KOPT-K1 (cell line): ENCODE measurements around the gene XXYLT1.

ENCODE experiments used
- H3K27ac ChIP-seq: fragments of 200-600 bp; sonication (generic); 2 replicates; pipeline ENCODE4 v1.5.1; 2016; ENCODE audit warnings: antibody characterized with exemption, mild to moderate bottlenecking, low read depth, low read length; ENCODE audit not compliant: poor library complexity, severe bottlenecking
- H3K36me3 ChIP-seq: fragments of 200-600 bp; sonication (generic); 2 replicates; pipeline ENCODE4 v1.5.1; 2017; ENCODE audit warnings: antibody characterized with exemption, mild to moderate bottlenecking, low read length, moderate library complexity; ENCODE audit not compliant: insufficient read depth
- H3K9me3 ChIP-seq: fragments of 200-600 bp; sonication (generic); 2 replicates; pipeline ENCODE4 v1.5.1; 2017; ENCODE audit warnings: antibody characterized with exemption, low read length, mild to moderate bottlenecking; ENCODE audit not compliant: insufficient read depth, poor library complexity, severe bottlenecking

Gene XXYLT1

DNA sequence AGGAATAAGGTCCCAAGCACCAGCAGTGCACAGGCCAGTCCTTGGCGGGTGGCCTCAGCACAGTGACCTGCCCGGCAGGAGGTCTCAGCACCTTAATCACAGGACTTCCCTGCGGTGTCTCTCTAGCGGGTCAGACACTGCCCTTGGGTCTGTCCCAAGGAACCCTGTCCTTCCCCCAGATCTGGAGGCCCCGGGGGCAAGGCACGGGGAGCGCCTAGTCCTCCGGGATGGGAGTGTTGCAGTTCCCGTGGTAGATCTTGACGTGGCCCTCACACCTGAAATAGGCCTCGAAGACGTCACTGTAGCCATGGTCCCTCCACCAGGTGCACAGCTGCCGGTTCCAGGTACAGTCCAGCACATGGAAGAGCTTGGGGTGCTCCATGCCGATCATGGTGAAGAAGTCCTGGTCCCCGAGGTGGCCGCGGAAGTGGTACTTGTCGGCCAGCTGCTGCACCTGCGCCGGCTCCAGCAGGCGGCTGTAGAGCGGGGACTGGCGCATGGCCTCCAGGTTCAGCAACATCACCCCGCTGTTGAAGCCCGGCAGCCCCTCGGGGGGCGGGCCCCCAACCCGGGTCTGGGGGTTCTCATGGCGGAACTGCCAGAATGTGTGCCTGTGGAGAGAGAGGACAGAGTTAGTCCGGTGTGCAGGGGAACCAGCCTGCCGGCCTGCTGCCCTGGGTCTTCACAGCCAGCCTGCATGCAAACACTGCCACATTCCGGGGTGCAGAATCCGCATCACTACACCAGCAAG is 201.3 kb downstream of the XXYLT1 start:
- peaks cover 20% of the 10 kb centered on the region; the same call in 1 of the 2 replicates for H3K36me3 ChIP-seq
- H3K9me3 ChIP-seq: no peaks in the 10 kb centered on the region
- no peak overlapping the region for H3K27ac ChIP-seq

DNA sequence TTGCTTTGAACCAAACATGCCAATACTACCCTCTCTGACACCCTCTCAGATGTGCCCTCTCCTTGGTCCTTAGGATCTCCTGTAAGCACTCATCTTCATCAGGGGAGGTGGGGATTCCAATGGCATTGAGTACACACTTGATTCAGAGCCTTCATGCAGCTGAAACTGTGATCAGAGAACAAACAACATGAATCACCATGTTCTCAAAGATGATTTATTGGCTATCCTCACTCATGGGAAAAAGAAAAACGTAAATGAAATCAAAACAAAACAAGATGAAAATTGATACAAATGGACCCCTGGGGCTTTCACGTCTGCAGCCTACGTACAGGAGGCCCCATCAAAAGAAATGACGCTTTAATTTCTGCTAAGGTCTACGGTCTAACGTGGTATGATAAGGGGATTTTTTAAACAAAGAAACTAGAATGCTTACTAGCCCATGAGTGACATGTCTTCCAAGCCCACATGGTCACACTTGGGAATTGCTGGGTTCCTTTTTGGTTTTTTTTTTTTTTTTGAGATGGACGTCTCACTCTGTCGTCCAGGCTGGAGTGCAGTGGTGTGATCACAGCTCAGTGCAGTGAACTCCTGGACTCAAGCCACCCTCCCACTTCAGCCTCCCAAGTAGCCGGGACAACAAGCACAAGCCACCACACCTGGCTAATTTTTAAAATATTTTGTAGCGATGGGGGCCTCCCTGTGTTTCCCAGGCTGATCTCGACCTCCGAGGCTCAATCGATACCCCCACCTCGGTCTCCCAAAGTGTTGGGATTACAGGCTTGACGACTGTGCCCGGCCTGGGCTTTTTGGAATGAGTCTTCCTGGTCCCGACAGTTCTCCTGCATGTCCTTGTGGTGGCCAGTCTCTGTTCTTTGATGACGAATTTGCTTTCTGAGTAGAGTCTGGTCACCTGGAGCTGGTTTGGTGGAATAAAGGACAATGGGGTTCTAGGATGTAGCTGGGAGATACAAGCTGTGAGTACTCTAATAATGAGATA is 202.6 kb downstream of the XXYLT1 start:
- peaks cover 20% of the 10 kb centered on the region; the same call in 1 of the 2 replicates for H3K36me3 ChIP-seq

DNA sequence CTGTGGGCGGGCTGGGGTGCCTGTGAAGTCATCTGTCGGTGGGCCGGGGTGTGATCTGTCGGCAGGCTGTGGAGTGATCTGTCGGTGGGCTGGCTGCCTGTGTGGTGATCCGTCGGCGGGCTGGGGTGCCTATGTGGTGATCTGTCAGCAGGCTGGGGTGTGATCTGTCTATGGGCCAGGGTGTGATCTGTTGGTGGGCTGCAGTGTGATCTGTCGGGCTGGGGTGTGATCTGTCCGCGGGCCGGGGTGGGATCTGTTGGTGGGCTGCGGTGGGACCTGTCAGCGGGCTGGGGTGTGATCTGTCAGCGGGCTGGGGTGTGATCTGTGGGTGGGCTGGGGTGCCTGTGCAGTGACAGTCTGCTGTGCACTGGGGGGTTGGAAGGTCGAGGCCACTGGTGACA is 204.5 kb downstream of the XXYLT1 start:
- Histone ChIP-seq H3K36me3 (peaks cover 20% of the 10 kb centered on the region; the same call in 1 of the 2 replicates), H3K27ac (no peak overlapping the region), H3K9me3 (no peaks in the 10 kb centered on the region)

More for the DNA sequence above, 202.6 kb downstream of the XXYLT1 start:
- no peak overlapping the region for H3K27ac ChIP-seq
- H3K9me3 ChIP-seq: no peaks in the 10 kb centered on the region

- H3K36me3 ChIP-seq: peaks cover 20% of the 10 kb centered on the region; the same call in 1 of the 2 replicates
- H3K9me3 ChIP-seq: no peaks in the 10 kb centered on the region
- no peak overlapping the region for H3K27ac ChIP-seq
Measured at GRCh38 chr3:195065864-195066185, 205.1 kb downstream of the XXYLT1 start.

DNA sequence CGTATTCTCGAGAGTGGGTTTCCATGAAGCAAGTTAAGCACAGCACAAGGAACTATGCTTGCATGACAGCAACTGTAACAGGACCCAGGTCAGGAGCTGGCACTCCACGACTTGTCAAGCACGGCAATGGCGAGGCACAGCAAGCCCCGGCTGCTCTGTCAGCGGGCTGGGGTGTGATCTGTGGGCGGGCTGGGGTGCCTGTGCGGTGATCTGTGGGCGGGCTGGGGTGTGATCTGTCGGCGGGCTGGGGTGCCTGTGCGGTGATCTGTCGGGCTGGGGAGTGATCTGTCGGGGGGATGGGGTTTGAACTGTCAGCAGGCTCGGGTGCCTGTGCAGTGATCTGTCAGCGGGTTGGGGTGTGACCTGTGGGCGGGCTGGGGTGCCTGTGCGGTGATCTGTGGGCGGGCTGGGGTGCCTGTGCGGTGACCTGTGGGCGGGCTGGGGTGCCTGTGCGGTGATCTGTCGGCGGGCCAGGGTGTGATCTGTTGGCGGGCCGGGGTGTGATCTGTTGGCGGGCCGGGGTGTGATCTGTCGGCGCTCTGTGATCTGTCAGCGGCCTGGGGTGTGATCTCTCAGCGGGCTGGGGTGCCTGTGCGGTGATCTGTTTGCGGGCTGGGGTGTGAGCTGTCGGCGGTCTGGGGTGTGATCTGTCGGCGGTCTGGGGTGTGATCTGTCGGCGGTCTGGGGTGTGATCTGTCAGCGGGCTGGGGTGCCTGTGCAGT is 205.7 kb downstream of the XXYLT1 start:
- Histone ChIP-seq H3K36me3 (peaks cover 20% of the 10 kb centered on the region; the same call in 1 of the 2 replicates), H3K9me3 (no peaks in the 10 kb centered on the region), H3K27ac (no peak overlapping the region)

DNA sequence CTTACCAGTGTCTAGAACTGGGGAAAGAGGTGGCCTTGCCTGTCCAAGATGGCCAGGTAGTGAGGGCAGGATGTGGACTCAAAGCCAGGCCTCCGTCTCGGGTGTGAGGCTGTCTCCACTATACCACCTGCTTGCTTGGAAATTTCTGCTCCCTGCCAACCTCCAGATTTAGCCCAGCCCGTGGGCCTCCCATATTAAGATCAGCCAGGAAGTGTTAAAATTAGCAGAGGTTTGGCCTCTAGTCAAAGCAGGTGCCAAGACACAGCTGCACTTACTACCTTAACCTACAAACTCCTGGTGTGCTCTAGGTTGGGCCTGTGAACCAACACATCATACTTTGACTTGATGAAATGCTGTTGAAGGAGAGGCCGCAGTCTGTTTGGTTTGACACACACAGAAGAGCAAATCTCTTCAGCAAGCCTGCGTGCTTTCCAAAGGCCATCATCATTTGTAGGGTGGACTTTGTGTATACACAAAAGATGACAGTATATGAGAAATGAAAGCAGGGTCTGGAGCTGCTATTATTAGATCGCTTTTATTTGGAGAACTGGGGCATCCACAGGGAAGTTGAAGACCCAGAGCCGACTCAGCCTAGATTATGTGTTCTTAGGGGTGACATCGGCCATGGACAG is 206.5 kb downstream of the XXYLT1 start:
- Histone ChIP-seq H3K27ac (no peak overlapping the region), H3K36me3 (peaks cover 17% of the 10 kb centered on the region; the same call in 1 of the 2 replicates), H3K9me3 (no peaks in the 10 kb centered on the region)

DNA sequence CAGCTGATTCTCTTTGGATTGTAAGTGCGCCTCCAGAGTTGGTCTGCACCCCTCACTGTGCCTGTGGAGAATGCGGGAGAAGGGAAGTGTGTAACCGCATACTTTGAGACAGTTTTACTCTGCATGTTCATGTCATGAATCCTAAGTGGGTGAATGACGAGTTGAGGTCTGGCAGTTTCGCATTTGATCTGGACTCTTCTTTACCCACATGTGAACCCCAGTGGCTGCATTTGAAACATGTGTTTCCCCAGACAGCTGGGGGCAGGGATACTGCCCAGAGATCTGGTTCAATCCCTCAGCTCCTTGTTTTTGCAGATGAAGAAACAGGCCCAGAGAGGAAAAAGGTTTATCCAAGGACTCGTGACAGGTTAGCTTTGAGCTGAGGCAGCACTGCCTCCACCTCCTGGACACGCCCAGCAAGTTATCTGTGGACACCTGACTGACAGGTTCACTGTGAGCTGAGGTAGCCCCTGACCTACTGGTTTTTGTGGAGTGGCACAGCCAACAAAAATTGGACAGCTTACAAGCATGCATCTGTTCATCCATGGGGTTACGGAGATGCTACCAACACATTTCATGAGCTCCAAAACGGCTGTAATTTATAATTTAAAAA is 207.3 kb downstream of the XXYLT1 start:
- Histone ChIP-seq H3K9me3 (no peaks in the 10 kb centered on the region), H3K27ac (no peak overlapping the region), H3K36me3 (peaks cover 10% of the 10 kb centered on the region; the same call in 1 of the 2 replicates)

GRCh38 chr3:195062866-195063540 is 208.0 kb downstream of the XXYLT1 start:
- no peak overlapping the region for H3K27ac ChIP-seq
- no peaks in the 10 kb centered on the region for H3K9me3 ChIP-seq
- H3K36me3 ChIP-seq: peaks cover 6% of the 10 kb centered on the region; the same call in 1 of the 2 replicates

GRCh38 chr3:195061756-195062655 is 209.0 kb downstream of the XXYLT1 start:
- Histone ChIP-seq H3K36me3 (peaks cover 6% of the 10 kb centered on the region; the same call in 1 of the 2 replicates), H3K9me3 (no peaks in the 10 kb centered on the region), H3K27ac (no peak overlapping the region)

DNA sequence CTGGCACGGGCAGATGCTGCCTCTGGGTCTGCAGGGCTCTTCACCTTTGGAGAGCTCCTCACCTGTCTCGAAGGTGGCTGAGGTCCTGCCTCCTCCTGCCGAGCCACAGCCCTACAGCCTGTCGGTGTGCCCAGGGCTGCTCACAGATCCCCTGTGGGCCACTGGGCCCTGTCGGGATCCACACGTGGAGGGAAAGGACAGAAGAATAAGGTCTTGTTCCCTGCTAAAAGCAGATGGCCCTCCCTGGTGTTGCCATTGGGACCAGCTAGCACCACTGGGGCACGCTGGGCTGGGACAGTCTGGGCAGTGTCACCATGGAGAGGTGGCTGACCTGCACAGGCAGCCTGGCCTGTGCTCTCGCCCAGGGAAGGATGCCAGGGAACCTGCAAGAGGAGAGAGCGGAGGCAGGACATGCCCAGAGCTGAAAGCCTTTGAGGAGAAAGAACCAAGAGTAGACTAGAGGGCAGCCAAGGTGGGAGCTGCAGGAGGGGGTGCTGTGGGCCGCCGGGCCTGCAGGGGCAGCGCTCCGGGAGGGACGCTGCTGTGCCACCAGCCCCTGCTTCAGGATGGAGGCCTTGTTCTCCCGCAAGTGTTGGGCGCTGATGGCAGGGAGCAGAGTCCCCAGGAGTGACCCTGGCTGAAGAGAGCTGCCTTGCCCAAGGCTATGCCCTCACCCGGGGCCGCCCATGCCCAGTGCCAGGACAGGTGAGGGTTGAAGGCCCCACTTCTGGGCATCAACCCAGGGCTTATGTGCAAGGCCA is 210.2 kb downstream of the XXYLT1 start:
- H3K36me3 ChIP-seq: no peaks in the 10 kb centered on the region
- no peaks in the 10 kb centered on the region for H3K9me3 ChIP-seq
- no peak overlapping the region for H3K27ac ChIP-seq

DNA sequence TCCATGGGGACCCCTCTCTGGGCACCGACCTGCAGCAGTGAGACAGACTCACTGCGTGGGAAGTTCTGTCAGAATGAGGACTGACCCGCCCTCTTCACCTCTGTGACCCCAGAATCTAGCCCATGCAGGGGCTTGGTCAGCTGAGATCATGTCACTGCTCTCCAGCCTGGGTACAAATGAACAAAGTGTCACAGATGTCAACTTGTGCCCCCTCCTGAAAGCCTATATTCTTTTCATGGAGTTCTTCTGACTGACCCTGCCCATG is 210.8 kb downstream of the XXYLT1 start:
- H3K9me3 ChIP-seq: no peaks in the 10 kb centered on the region
- no peaks in the 10 kb centered on the region for H3K36me3 ChIP-seq
- no peak overlapping the region for H3K27ac ChIP-seq

GRCh38 chr3:195059471-195060216 is 211.3 kb downstream of the XXYLT1 start:
- Histone ChIP-seq H3K9me3 (no peaks in the 10 kb centered on the region), H3K27ac (no peak overlapping the region), H3K36me3 (no peaks in the 10 kb centered on the region)
